ENCODE data around the gene UST. TPM values are rescaled to one million over a fixed set of nuclear protein-coding genes. Genes with fewer than 3 reads are reported as not detected.

Gene UST
- total RNA-seq, 1 experiment from 2014 or later = 6.1 TPM

DNA sequence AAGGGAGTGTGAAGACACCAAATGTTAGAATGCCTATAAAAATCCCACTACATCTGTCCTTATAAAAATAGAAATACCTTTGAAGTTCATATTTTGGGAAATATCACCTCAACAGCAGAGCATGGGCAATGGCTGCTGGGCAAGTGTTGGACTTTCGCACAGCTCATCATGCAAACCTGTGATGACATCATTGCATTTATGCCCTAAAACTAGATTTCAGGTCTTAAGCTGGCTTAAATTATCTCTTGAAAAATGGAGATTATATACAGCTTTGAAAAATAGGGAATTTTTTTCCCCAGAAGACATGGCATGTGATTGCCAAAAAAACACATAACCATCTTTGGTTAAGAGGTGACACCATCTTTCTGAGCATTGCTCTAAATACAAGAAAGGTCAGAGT lies 197.8 kb downstream of the UST start:
- H3K9ac ChIP-seq (ENCODE audit: low read length) = no peak overlapping the region
- no peak overlapping the region for H3K4me3 ChIP-seq (replicated peaks in 1 of 2; ENCODE audit: low read depth in 1 of 2, low read length in 2 of 2)
- no TSS peak for BruUV-seq (replicated peaks)
- H3K79me2 ChIP-seq (ENCODE audit: insufficient read depth, low read length) = no peaks in the 10 kb centered on the region
- no peak for DNase-seq (ENCODE audit: low read depth, low spot score)
- POLR2A ChIA-PET = no interaction called here
- intact Hi-C loops (cut with micrococcal nuclease) = no loop called here
- no peak overlapping the region for H3K27ac ChIP-seq (ENCODE audit: low read depth, low read length)
- no peak for TF ChIP-seq ELF1 (IDR thresholded peaks at IDR 0.05; ENCODE audit: borderline replicate concordance, low read depth)
- no peak for TF ChIP-seq CEBPB (IDR thresholded peaks at IDR 0.05; ENCODE audit: low read depth)
- no peak for TF ChIP-seq ZFX (IDR thresholded peaks at IDR 0.05)
- TF ChIP-seq EZH2phosphoT487 (IDR thresholded peaks at IDR 0.05; ENCODE audit: borderline replicate concordance) = no peak
- no peak for TF ChIP-seq SRF (IDR thresholded peaks at IDR 0.05; ENCODE audit: low read depth)
- no peak for TF ChIP-seq CBX3 (IDR thresholded peaks at IDR 0.05; ENCODE audit: low read depth)
- TF ChIP-seq ZNF274 (IDR thresholded peaks at IDR 0.05; ENCODE audit: low read depth, low read length) = no peak
- TF ChIP-seq, protein P1, sequence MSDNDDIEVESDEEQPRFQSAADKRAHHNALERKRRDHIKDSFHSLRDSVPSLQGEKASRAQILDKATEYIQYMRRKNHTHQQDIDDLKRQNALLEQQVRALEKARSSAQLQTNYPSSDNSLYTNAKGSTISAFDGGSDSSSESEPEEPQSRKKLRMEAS (IDR thresholded peaks at IDR 0.05) = no peak
- no peak for TF ChIP-seq POLR2AphosphoS5 (IDR thresholded peaks at IDR 0.05; ENCODE audit: low read depth, low read length)
- TF ChIP-seq, protein P2, sequence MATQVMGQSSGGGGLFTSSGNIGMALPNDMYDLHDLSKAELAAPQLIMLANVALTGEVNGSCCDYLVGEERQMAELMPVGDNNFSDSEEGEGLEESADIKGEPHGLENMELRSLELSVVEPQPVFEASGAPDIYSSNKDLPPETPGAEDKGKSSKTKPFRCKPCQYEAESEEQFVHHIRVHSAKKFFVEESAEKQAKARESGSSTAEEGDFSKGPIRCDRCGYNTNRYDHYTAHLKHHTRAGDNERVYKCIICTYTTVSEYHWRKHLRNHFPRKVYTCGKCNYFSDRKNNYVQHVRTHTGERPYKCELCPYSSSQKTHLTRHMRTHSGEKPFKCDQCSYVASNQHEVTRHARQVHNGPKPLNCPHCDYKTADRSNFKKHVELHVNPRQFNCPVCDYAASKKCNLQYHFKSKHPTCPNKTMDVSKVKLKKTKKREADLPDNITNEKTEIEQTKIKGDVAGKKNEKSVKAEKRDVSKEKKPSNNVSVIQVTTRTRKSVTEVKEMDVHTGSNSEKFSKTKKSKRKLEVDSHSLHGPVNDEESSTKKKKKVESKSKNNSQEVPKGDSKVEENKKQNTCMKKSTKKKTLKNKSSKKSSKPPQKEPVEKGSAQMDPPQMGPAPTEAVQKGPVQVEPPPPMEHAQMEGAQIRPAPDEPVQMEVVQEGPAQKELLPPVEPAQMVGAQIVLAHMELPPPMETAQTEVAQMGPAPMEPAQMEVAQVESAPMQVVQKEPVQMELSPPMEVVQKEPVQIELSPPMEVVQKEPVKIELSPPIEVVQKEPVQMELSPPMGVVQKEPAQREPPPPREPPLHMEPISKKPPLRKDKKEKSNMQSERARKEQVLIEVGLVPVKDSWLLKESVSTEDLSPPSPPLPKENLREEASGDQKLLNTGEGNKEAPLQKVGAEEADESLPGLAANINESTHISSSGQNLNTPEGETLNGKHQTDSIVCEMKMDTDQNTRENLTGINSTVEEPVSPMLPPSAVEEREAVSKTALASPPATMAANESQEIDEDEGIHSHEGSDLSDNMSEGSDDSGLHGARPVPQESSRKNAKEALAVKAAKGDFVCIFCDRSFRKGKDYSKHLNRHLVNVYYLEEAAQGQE (IDR thresholded peaks at IDR 0.05; ENCODE audit: low read depth) = no peak
- no peak for TF ChIP-seq JUND (IDR thresholded peaks at IDR 0.05)
- no peak for TF ChIP-seq EZH2 (IDR thresholded peaks at IDR 0.05)
- TF ChIP-seq CTCF (IDR thresholded peaks at IDR 0.05 in 2 of 3, conservative IDR thresholded peaks at IDR 0.05 in 1 of 3; ENCODE audit: borderline replicate concordance in 1 of 3, insufficient read depth in 1 of 3, low read depth in 2 of 3, low read length in 2 of 3) = no peak
- TF ChIP-seq YY1 (IDR thresholded peaks at IDR 0.05; ENCODE audit: extremely low read depth, insufficient replicate concordance, low read depth, low read length) = no peak
- no peak for TF ChIP-seq SIN3A (IDR thresholded peaks at IDR 0.05; ENCODE audit: low read depth)
- TF ChIP-seq SP1 (IDR thresholded peaks at IDR 0.05; ENCODE audit: low read depth) = no peak
- TF ChIP-seq ZBTB33 (IDR thresholded peaks at IDR 0.05; ENCODE audit: extremely low read depth, insufficient replicate concordance, low read length) = no peak
- no peak for TF ChIP-seq EGR1 (IDR thresholded peaks at IDR 0.05; ENCODE audit: low read depth)
- no peak for TF ChIP-seq TCF7L2 (IDR thresholded peaks at IDR 0.05; ENCODE audit: borderline replicate concordance, extremely low read depth, insufficient read depth, insufficient read length)
- H3K36me3 ChIP-seq (ENCODE audit: control insufficient read depth in 1 of 2, insufficient read depth in 2 of 2, low read length in 2 of 2) = no peaks in the 10 kb centered on the region
- no peaks in the 10 kb centered on the region for H3K27me3 ChIP-seq (ENCODE audit: insufficient read depth, low read length)
- no peak overlapping the region for H2AFZ ChIP-seq (ENCODE audit: low read depth, low read length, poor library complexity, severe bottlenecking)
- 0 out of 4 replicates have a peak, but pooled peaks cover 0 to 2% of the 10 kb centered on the region in 2 experiments for H3K4me1 ChIP-seq (ENCODE audit: control insufficient read depth in 1 of 2, insufficient read depth in 2 of 2, low read length in 2 of 2)
- CTCF ChIA-PET = interaction anchor here (5.8 kb wide), 1 partner anchor 367 kb away, joined by 31 read pairs; no protein-coding TSS in a partner anchor
- no peaks in the 10 kb centered on the region for H4K20me1 ChIP-seq (ENCODE audit: insufficient read depth)
- no peak overlapping the region for H3K4me2 ChIP-seq (ENCODE audit: low read length)
- H3K9me3 ChIP-seq (ENCODE audit: control insufficient read depth in 1 of 2, insufficient read depth in 1 of 2, low read depth in 1 of 2, low read length in 2 of 2) = no peaks in the 10 kb centered on the region
- no peak for ATAC-seq
- H3K9me2 ChIP-seq (ENCODE audit: insufficient read depth) = no peaks in the 10 kb centered on the region
- RAD21 ChIA-PET (ENCODE audit: low non-redundant PET in 1 of 2, low total read pairs in 2 of 2, uncharacterized antibody in 2 of 2, unreplicated experiment in 2 of 2) = no interaction called here
